ENCODE measurements around the gene FUT1.
A peak's percentile ranks its signal among the peaks of the same experiment; 100 is the strongest.

FUT1 gene

GRCh38 chr19:48714759-48715675, 37.4 kb downstream of the FUT1 start:
- no peak for DNase-seq

- DNase-seq: peak; percentile 94
These were observed 38.3 kb downstream of the FUT1 start for GRCh38 chr19:48713864-48714755.

DNA sequence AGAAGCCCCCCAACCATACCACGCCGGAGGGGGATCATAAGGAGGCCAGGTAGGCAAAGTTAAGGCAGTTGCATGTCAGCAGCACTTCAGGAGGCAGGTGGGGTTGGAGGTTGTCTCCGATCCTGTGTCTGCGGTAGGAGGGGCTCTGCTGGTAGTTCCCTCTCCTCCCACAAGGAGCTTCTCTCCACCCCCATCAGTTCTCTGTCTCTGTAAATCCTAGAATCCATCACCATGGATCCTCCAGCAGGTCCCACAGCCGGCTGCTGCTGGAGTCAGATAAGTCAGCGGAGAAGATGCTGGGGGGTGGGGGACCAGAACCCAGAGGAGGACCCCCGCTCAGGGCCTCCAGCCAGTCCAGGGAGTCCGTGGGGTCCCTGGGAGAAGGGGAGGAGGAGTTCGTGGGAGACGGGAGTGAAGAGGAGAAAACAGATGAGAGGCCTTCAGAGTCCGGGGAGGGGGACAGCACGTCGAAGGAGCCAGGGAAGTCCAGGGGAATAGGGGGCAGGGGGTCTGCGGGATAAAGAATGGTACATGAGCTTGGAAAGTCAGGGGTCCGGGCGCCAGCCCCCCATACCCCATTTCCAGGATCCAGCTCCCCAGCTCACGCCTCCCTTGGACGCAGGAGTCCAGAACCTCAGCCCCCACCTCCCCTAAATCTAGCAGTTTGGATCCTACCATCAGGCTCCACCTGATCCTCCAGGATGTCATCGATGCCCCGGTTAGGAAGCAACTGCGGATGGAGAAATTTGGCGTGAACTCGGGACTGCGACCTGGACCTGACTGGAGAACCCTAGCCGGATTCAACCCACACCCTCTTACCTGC, 39.2 kb downstream of the FUT1 start:
- DNase-seq: no peak

DNA sequence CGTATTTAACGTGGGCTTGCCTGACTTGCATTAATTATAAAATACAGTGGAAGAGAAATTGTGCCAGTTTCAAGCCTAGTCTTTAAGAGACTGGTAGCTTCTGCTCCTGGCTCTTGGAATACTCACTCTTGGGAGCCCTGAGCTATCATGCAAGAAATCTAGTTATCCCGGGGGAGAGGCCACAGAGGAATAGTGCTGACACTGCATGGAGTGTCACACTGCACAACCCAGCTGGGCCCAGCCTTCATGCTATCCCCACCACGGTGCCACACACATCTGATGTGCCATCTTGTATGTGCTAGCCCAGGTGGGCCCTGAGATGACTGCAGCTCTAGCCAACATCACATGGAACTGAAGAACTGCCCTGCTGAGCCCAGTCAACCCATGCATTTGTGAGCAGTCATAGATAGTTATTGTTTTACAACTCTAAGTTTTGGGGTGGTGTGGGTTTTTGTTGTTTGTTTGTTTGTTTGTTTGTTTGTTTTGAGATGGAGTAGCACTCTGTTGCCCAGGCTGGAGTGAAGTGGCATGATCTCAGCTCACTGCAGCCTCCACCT, 41.3 kb downstream of the FUT1 start:
- DNase-seq: no peak

DNA sequence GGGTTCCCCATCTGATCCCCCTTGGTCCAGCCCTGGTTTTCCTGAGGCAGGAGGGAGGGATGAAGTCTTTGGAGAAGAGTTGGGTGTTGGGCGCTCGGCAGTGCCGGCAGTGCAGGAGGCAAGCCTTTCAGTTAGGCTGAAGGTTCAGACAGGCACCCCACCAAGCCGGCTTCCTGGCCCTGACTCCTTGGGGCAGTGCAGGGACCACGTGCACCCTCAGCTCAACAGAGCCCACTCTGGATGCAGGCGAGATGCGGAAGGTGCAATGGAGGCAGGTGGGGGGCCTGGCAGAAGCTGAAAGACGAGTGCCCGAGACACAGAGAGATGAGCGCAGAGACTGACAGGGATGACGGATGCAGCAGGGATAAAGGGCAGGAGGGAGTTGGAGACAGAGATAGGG, 44.0 kb downstream of the FUT1 start:
- no peak for DNase-seq

GRCh38 chr19:48705431-48705830, 47.0 kb downstream of the FUT1 start:
- DNase-seq: no peak

GRCh38 chr19:48703316-48703715, 49.1 kb downstream of the FUT1 start:
- DNase-seq: no peak

- no peak for DNase-seq
These were observed 49.7 kb downstream of the FUT1 start for GRCh38 chr19:48702701-48703100.

DNA sequence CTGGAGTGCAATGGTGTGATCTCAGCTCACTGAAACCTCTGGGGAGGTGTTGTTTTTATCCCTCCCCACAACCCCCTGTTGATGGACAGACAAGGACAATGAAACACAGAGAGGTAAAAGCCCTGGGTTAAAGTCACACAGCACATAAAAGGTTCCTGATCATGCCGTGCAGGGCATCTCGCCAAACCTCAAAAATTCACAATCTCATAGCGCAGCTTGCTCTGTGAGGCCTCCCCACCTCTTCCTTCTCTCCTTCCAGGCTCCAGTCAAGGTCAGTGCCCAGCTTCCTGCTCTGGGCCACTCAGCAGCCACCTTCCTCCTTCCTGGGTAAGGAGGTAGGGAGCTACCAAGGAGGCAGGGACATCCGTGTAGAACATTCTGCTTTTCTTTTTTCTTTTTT, 54.4 kb downstream of the FUT1 start:
- no peak for DNase-seq
